ENCODE results near the gene HDDC3. TPM values are rescaled to one million over a fixed set of nuclear protein-coding genes. Genes with fewer than 3 reads are reported as not detected.

Gene HDDC3
- total and polyA plus RNA-seq, 2 donors (not counting 3 experiments of a cell fraction or from before 2014, with no cell fraction given) = 16.0 to 20.2 TPM

GRCh38 chr15:90948506-90948905 lies 16.2 kb upstream of the HDDC3 start:
- no peak overlapping the region for H2AFZ ChIP-seq (ENCODE audit: low read depth, low read length)
- POLR2A ChIA-PET = no interaction called here

More at GRCh38 chr15:90948506-90948905, 16.2 kb upstream of the HDDC3 start:
- no peak overlapping the region for H3K9ac ChIP-seq (replicated peaks; ENCODE audit: extremely low read depth, insufficient read depth, low read length)
- FAIRE-seq (no peak), DNase-seq (ENCODE audit: low read depth, low spot score) (no peak)
- dilution Hi-C loops (cut with MboI; ENCODE audit: extremely low pct_ligation_motif_present, low sequenced_read_pairs) = no loop called here
- H3K36me3 ChIP-seq (ENCODE audit: control insufficient read depth in 2 of 2, extremely low read depth in 1 of 2, insufficient read depth in 2 of 2, low read length in 2 of 2) = peaks cover 19 to 65% of the 10 kb centered on the region in 2 experiments
- no peaks in the 10 kb centered on the region for H3K79me2 ChIP-seq (ENCODE audit: control insufficient read depth, insufficient read depth, low read length)
- intact Hi-C loops (cut with micrococcal nuclease) = no loop called here
- no peak overlapping the region for H3K4me2 ChIP-seq (ENCODE audit: insufficient read depth, low read length)
- no peaks in the 10 kb centered on the region for H4K20me1 ChIP-seq (replicated peaks; ENCODE audit: control insufficient read depth, extremely low read depth, insufficient read depth, low read length)
- no peaks in the 10 kb centered on the region for H3K9me3 ChIP-seq (replicated peaks; ENCODE audit: control insufficient read depth, insufficient read depth, low read length)
- BruUV-seq (replicated peaks) = no TSS peak
- H3K27me3 ChIP-seq (ENCODE audit: control insufficient read depth in 2 of 2, insufficient read depth in 2 of 2, low read length in 2 of 2) = no peaks in the 10 kb centered on the region
- no peak overlapping the region for H3K4me3 ChIP-seq (replicated peaks in 1 of 3; ENCODE audit: insufficient read depth in 1 of 3, low read depth in 1 of 3, low read length in 3 of 3)
- no peak for TF ChIP-seq POLR2A (IDR thresholded peaks at IDR 0.05; ENCODE audit: low read depth, low read length)
- TF ChIP-seq, protein P1, sequence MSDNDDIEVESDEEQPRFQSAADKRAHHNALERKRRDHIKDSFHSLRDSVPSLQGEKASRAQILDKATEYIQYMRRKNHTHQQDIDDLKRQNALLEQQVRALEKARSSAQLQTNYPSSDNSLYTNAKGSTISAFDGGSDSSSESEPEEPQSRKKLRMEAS (IDR thresholded peaks at IDR 0.05; ENCODE audit: insufficient read depth, insufficient read length) = no peak
- TF ChIP-seq JUN (IDR thresholded peaks at IDR 0.05; ENCODE audit: borderline replicate concordance, insufficient read depth, insufficient read length, low read depth) = no peak
- no peak for TF ChIP-seq POLR2AphosphoS5 (IDR thresholded peaks at IDR 0.05; ENCODE audit: insufficient read depth, low read depth, low read length)
- TF ChIP-seq EZH2 (IDR thresholded peaks at IDR 0.05; ENCODE audit: borderline replicate concordance, low read depth, low read length, severe bottlenecking) = no peak
- TF ChIP-seq GATA2 (IDR thresholded peaks at IDR 0.05; ENCODE audit: insufficient read depth, insufficient read length, low read depth, low read length) = no peak
- no peak for TF ChIP-seq CTCF (IDR thresholded peaks at IDR 0.05; ENCODE audit: extremely low read depth in 1 of 2, insufficient read depth in 1 of 2, low read depth in 1 of 2, low read length in 2 of 2)
- no peak for TF ChIP-seq FOS (IDR thresholded peaks at IDR 0.05; ENCODE audit: borderline replicate concordance, insufficient read depth, low read length)
- TF ChIP-seq MYC (IDR thresholded peaks at IDR 0.05; ENCODE audit: low read depth, low read length) = no peak
- CTCF ChIA-PET = interaction anchor here (2.3 to 2.8 kb wide), 2 partner anchors 8 to 15 kb away, joined by 24 to 29 read pairs; partner anchors contain the start of genes HDDC3 and UNC45A
- H3K9me1 ChIP-seq (replicated peaks; ENCODE audit: control insufficient read depth, extremely low read depth, insufficient read depth, low read length) = no peaks in the 10 kb centered on the region
- peaks cover 10% of the 10 kb centered on the region for H3K4me1 ChIP-seq (ENCODE audit: control insufficient read depth, extremely low read depth, insufficient read depth, low read length)
- no peak overlapping the region for H3K27ac ChIP-seq (ENCODE audit: insufficient read depth, low read depth, low read length)
